Measurements from ENCODE around the gene DMAC2.
"Not testable (repeated sequence)": the region's sequence is repeated elsewhere in the genome, so short reads cannot be mapped to it uniquely, and the experiment has no call there.

DMAC2 gene

GRCh38 chr19:41439441-41440222 lies at the start of gene DMAC2:
TSS of gene DMAC2 (minus strand) at chr19:41439912. CDS start at chr19:41439899, 13 bp downstream.
- DNase-seq (ENCODE audit: low read depth in 2 of 2) = peak; percentile 83 to 90

GRCh38 chr19:41486953-41487352 lies 47.2 kb upstream of the DMAC2 start:
- DNase-seq (ENCODE audit: low read depth in 2 of 2) = not testable (repeated sequence)

GRCh38 chr19:41484822-41485221 lies 45.1 kb upstream of the DMAC2 start:
- no peak for DNase-seq (ENCODE audit: low read depth in 2 of 2)

- DNase-seq (ENCODE audit: low read depth in 2 of 2) = no peak
Observed at GRCh38 chr19:41480336-41480735, 40.6 kb upstream of the DMAC2 start.

- DNase-seq (ENCODE audit: low read depth in 2 of 2) = no peak
Observed at GRCh38 chr19:41479757-41480191, 40.1 kb upstream of the DMAC2 start.

GRCh38 chr19:41478875-41479756 lies 39.4 kb upstream of the DMAC2 start:
- no peak for DNase-seq (ENCODE audit: low read depth in 2 of 2)

GRCh38 chr19:41478171-41478570 lies 38.5 kb upstream of the DMAC2 start:
- no peak for DNase-seq (ENCODE audit: low read depth in 2 of 2)

GRCh38 chr19:41476583-41476982 lies 36.9 kb upstream of the DMAC2 start:
- no peak for DNase-seq (ENCODE audit: low read depth in 2 of 2)

GRCh38 chr19:41463257-41464256 lies 23.8 kb upstream of the DMAC2 start:
- not testable (repeated sequence) for DNase-seq (ENCODE audit: low read depth in 2 of 2)

GRCh38 chr19:41462497-41462896 lies 22.8 kb upstream of the DMAC2 start:
- no peak for DNase-seq (ENCODE audit: low read depth in 2 of 2)

GRCh38 chr19:41457241-41457640 lies 17.5 kb upstream of the DMAC2 start:
- DNase-seq (ENCODE audit: low read depth in 2 of 2) = no peak

- no peak for DNase-seq (ENCODE audit: low read depth in 2 of 2)
Observed at GRCh38 chr19:41456342-41456918, 16.7 kb upstream of the DMAC2 start.

GRCh38 chr19:41455936-41456335 lies 16.2 kb upstream of the DMAC2 start:
- DNase-seq (ENCODE audit: low read depth in 2 of 2) = no peak

- no peak for DNase-seq (ENCODE audit: low read depth in 2 of 2)
Observed at GRCh38 chr19:41452584-41453275, 13.0 kb upstream of the DMAC2 start.

- no peak for DNase-seq (ENCODE audit: low read depth in 2 of 2)
Observed at GRCh38 chr19:41449865-41450178, 10.1 kb upstream of the DMAC2 start.

GRCh38 chr19:41449079-41449864 lies 9.6 kb upstream of the DMAC2 start:
- DNase-seq (ENCODE audit: low read depth in 2 of 2) = peak; percentile 45

GRCh38 chr19:41447732-41448332 lies 8.1 kb upstream of the DMAC2 start:
- DNase-seq (ENCODE audit: low read depth in 2 of 2) = no peak

- no peak for DNase-seq (ENCODE audit: low read depth in 2 of 2)
Observed at GRCh38 chr19:41445575-41445974, 5.9 kb upstream of the DMAC2 start.

- DNase-seq (ENCODE audit: low read depth in 2 of 2) = no peak
Observed at GRCh38 chr19:41443813-41444455, 4.2 kb upstream of the DMAC2 start.
